GM12892 (cell line): ENCODE measurements around the gene SSH2.

Source experiments
- POLR2A ChIP-seq: IDR thresholded peaks from 2 replicates; pipeline ENCODE4 v1.6.1; 2011; ENCODE audit warnings: low read depth, low read length, control low read depth
- POLR2AphosphoS5 ChIP-seq: IDR thresholded peaks from 2 replicates; pipeline ENCODE4 v1.6.1; 2011; ENCODE audit warnings: low read depth, low read length, control low read depth
- TAF1 ChIP-seq: IDR thresholded peaks from 2 replicates; pipeline ENCODE4 v1.6.1; 2011; ENCODE audit warnings: low read depth, mild to moderate bottlenecking, control low read depth, low read length, borderline replicate concordance

DNA sequence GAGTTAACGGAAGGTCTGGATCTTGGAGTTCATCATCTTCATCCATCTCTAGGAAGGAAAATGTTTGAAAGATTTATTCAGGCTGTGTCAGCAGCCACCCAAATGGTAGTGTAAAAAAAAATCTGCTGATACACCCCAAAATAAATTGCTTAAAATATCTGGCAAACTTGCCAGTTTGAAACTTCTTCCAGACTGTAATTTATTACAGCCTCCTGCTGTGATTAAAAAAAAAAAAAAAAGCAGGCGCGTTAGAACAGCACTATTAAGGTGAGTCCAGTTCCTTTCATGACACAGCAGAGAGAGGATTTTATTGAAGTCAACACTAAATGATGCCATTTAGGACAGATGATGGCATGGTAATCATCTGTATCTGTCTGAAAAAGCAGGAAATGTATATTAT is 166.8 kb downstream of the SSH2 start:
- TF ChIP-seq POLR2A (no peak), POLR2AphosphoS5 (no peak), TAF1 (no peak)
